ENCODE results near the gene PKIG. TPM values are rescaled to one million over a fixed set of nuclear protein-coding genes. Genes with fewer than 3 reads are reported as not detected.

PKIG gene
- polyA plus RNA-seq, 3 donors = 0.67 to 1.4 (median 0.84) TPM

DNA sequence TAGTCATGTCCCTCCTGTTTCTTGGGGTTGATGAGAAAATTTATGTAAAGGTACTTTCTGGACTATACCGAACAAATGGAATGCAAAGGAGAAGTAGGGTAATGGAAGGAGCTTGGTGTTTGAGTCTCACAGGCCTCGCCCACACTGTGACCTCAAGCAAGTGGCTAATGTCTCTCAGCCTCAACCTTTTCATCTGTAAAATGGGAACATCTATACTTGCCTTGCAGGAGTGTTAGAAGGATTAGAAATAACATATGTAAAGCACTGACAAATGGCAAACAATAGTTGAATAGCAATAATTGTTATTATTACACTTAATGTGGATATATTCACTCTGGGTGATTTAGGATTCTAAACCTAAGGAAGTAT, 8.9 kb upstream of the PKIG start:
- Histone ChIP-seq H3K9ac (ENCODE audit: insufficient read depth, low read length, poor library complexity, severe bottlenecking) (no peak overlapping the region), H3K4me1 (ENCODE audit: control insufficient read depth in 1 of 2, insufficient read depth in 2 of 2, low read length in 2 of 2) (peaks cover 21 to 22% of the 10 kb centered on the region in 2 donors), H3K27ac (ENCODE audit: low read depth in 1 of 2, low read length in 2 of 2) (no peak overlapping the region), H3K4me2 (replicated peaks; ENCODE audit: extremely low read depth, low read length, poor library complexity, severe bottlenecking) (no peak overlapping the region), H3K79me2 (ENCODE audit: insufficient read depth, low read length) (no peaks in the 10 kb centered on the region), H4K20me1 (ENCODE audit: insufficient read depth, low read length) (no peaks in the 10 kb centered on the region), H3K36me3 (replicated peaks in 1 of 2; ENCODE audit: control insufficient read depth in 1 of 2, insufficient read depth in 2 of 2, low read length in 2 of 2) (no peaks in the 10 kb centered on the region), H3K27me3 (ENCODE audit: control insufficient read depth in 2 of 2, insufficient read depth in 2 of 2, low read length in 2 of 2) (no peaks in the 10 kb centered on the region), H2AFZ (ENCODE audit: insufficient read depth, low read depth, low read length, poor library complexity, severe bottlenecking) (no peak overlapping the region), H3K9me3 (replicated peaks in 1 of 2; ENCODE audit: control insufficient read depth in 1 of 2, insufficient read depth in 1 of 2, low read length in 2 of 2) (no peaks in the 10 kb centered on the region), H3K4me3 (replicated peaks in 1 of 3; ENCODE audit: low read depth in 2 of 3, low read length in 3 of 3) (no peak overlapping the region)
- no peak overlapping the region for H3K27ac Mint-ChIP-seq
- peaks cover 0 to 3% (median 0%) of the 10 kb centered on the region in 3 donors for H3K27me3 Mint-ChIP-seq (ENCODE audit: low read depth in 3 of 3)
- peaks cover 30% of the 10 kb centered on the region for H3K4me1 Mint-ChIP-seq
- intact Hi-C loops (cut with micrococcal nuclease) = loop anchor here (10.0 kb wide), 2 partner anchors 49 to 91 kb away; partner anchors contain the start of gene SERINC3 (in 1 of the 2)
- TF ChIP-seq, protein P1, sequence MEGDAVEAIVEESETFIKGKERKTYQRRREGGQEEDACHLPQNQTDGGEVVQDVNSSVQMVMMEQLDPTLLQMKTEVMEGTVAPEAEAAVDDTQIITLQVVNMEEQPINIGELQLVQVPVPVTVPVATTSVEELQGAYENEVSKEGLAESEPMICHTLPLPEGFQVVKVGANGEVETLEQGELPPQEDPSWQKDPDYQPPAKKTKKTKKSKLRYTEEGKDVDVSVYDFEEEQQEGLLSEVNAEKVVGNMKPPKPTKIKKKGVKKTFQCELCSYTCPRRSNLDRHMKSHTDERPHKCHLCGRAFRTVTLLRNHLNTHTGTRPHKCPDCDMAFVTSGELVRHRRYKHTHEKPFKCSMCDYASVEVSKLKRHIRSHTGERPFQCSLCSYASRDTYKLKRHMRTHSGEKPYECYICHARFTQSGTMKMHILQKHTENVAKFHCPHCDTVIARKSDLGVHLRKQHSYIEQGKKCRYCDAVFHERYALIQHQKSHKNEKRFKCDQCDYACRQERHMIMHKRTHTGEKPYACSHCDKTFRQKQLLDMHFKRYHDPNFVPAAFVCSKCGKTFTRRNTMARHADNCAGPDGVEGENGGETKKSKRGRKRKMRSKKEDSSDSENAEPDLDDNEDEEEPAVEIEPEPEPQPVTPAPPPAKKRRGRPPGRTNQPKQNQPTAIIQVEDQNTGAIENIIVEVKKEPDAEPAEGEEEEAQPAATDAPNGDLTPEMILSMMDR (IDR thresholded peaks at IDR 0.05) = no peak
- H3K4me3 Mint-ChIP-seq = no peak overlapping the region
- H3K36me3 Mint-ChIP-seq = no peaks in the 10 kb centered on the region
- peaks cover 0 to 2% (median 0%) of the 10 kb centered on the region in 7 donors for H3K9me3 Mint-ChIP-seq
- DNase-seq = no peak
- 100% methylated on average over 1 of the region's 2 CpGs for WGBS (ENCODE audit: insufficient coverage)

DNA sequence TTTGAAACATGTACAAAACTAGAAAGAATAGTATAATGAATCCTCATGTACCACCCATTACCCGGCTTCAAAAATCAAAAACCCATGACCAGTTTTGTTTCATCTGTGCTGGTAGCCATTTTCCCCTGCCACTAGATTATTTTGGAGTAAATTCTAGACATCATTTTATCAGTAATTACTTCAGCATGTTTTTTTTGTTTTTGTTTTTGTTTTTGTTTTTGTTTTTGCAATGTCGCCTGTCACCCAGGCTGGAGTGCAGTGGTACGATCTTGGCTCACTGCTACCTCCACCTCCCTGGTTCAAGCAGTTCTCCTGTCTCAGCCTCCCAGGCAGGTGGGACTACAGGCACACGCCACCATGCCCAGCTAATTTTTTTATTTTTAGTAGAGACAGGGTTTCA, 8.0 kb upstream of the PKIG start:
- H3K9me3 ChIP-seq (replicated peaks in 1 of 2; ENCODE audit: control insufficient read depth in 1 of 2, insufficient read depth in 1 of 2, low read length in 2 of 2) = no peaks in the 10 kb centered on the region
- intact Hi-C loops (cut with micrococcal nuclease) = loop anchor here (10.0 kb wide), 2 partner anchors 50 to 90 kb away; partner anchors contain the start of gene SERINC3 (in 1 of the 2)
- no peaks in the 10 kb centered on the region for H3K79me2 ChIP-seq (ENCODE audit: insufficient read depth, low read length)
- no peak overlapping the region for H3K27ac ChIP-seq (ENCODE audit: low read depth in 1 of 2, low read length in 2 of 2)
- 100% methylated on average over 1 of the region's 4 CpGs for WGBS (ENCODE audit: insufficient coverage)
- H2AFZ ChIP-seq (ENCODE audit: insufficient read depth, low read depth, low read length, poor library complexity, severe bottlenecking) = no peak overlapping the region
- Mint-ChIP-seq H3K27me3 (ENCODE audit: low read depth in 3 of 3) (peaks cover 0 to 3% (median 0%) of the 10 kb centered on the region in 3 donors), H3K4me3 (no peak overlapping the region), H3K27ac (no peak overlapping the region), H3K4me1 (peaks cover 32% of the 10 kb centered on the region), H3K36me3 (no peaks in the 10 kb centered on the region), H3K9me3 (peaks cover 0 to 2% (median 0%) of the 10 kb centered on the region in 7 donors)
- no peaks in the 10 kb centered on the region for H3K36me3 ChIP-seq (replicated peaks in 1 of 2; ENCODE audit: control insufficient read depth in 1 of 2, insufficient read depth in 2 of 2, low read length in 2 of 2)
- H3K4me1 ChIP-seq (ENCODE audit: control insufficient read depth in 1 of 2, insufficient read depth in 2 of 2, low read length in 2 of 2) = peaks cover 21 to 22% of the 10 kb centered on the region in 2 donors
- TF ChIP-seq, protein P1 (IDR thresholded peaks at IDR 0.05) = no peak
- no peak overlapping the region for H3K9ac ChIP-seq (ENCODE audit: insufficient read depth, low read length, poor library complexity, severe bottlenecking)
- no peaks in the 10 kb centered on the region for H3K27me3 ChIP-seq (ENCODE audit: control insufficient read depth in 2 of 2, insufficient read depth in 2 of 2, low read length in 2 of 2)
- no peak for DNase-seq
- H3K4me3 ChIP-seq (replicated peaks in 1 of 3; ENCODE audit: low read depth in 2 of 3, low read length in 3 of 3) = no peak overlapping the region
- no peaks in the 10 kb centered on the region for H4K20me1 ChIP-seq (ENCODE audit: insufficient read depth, low read length)
- H3K4me2 ChIP-seq (replicated peaks; ENCODE audit: extremely low read depth, low read length, poor library complexity, severe bottlenecking) = no peak overlapping the region
